Limb (tissue), 2 donors: ENCODE results near the gene BIVM.

Source experiments
- DNase-seq, 2 donors: peaks; one replicate each; pipeline ENCODE4 v3.0.0-alpha.2; 2016; ENCODE audit errors: extremely low spot score in 2 of 2

BIVM gene

DNA sequence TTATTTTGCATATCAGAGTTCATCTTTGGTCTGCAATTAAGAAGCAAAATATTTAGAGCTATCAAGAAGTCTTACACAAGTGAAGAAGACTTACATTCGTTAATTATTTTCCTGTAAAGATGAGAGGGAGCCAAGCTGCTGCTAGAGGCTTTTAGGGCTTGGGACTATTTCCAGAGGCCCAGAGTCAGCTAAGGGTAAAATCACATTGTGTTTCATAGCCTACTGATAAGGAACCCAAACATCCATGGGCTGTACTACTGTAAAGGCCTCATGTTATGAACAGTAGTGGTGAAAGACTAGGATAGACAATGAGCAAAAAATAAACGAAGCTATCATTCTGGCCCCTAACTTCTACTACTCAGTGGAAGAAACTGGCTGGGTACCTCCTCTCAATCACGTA is 14.4 kb upstream of the BIVM start:
- no peak for DNase-seq

DNA sequence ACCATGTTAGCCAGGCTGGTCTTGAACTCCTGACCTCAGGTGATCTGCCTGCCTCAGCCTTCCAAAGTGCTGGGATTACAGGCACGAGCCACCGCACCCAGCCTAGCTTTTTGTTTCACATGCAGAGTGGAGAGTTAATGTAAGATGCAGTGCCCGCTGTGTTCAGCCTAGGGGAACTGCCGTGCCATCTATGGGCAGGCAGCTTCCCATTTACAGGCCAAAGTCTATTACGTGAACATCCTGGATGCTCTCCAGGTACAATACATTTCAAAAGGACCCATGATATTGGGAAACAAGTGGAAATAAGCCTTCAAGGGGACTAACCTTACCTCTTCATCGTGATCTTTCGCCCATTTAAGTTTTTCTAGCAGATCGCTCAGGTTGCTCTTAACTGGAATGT is 10.2 kb upstream of the BIVM start:
- DNase-seq: no peak

- DNase-seq: no peak
Observed at GRCh38 chr13:102792396-102792795, 6.5 kb upstream of the BIVM start.

DNA sequence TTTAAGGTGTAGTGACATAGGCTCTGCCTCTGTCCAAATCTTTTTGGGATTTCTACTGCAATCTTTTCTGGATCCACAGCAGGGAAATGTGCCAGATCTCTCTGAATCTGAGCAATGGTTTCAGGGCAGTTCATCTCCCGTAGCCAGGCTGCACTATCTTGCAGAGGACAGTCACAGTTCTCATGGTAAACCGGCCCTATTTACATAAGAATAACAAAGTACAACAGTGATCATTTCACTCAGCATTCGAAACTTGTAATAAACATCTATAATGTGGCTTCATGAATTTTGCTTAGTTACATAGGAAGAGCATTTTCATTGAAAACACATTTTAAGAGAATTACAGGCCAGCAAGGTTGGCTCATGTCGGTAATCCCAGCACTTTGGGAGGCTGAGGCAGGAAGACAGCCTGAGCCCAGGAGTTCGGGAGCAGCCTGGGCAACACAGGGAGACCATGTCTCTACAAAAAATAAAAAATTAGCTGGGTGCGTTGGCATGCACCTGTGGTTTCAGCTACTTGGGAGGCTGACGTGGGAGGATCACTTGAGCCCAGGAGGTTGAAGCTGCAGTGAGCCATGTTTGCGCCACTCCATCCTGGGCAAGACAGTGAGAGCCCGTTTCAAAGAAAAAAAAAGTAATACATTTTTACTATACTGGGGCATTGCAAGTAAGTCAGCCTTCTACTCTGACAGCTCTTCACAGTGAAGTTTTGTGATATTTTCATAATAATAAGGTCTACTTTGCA is 5.1 kb upstream of the BIVM start:
- no peak for DNase-seq

DNA sequence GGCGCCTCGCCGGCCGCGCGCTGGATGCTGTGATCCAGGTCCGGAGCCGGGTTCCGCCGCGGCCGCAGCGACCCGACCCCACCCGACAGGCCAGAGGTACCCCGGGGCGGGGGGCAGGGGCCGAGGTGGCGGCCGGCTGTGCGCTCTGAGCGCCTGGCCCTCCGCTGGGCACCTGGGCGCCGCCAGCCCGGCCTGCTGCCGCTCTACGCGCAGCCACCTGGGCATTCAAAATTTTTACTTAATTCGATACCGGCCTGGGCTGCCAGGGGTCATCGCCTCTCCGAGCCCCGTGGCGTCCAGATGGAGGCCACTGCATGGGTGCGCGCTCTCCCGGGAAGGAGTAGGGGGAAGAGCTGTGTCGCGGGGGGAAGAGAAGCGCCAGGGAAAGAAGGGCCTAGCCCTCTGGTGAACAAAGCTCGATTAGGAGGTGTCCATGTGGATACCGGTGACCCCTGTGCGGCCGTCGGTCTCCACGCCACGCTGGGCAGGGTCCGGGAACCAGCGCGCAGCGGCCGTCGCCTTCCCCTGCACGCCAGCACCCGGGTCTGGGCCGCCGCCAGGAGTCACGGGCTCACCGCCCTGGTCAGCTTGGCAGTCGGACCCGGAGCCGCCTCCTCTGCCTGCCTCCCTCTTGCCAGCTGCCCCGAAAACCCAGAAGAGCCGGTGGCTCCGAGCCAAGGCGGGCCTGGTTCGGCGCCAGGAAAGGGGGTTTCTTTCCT is 666 bp downstream of the BIVM start:
- DNase-seq: peak in 1 of 2 donors; percentile 7

DNA sequence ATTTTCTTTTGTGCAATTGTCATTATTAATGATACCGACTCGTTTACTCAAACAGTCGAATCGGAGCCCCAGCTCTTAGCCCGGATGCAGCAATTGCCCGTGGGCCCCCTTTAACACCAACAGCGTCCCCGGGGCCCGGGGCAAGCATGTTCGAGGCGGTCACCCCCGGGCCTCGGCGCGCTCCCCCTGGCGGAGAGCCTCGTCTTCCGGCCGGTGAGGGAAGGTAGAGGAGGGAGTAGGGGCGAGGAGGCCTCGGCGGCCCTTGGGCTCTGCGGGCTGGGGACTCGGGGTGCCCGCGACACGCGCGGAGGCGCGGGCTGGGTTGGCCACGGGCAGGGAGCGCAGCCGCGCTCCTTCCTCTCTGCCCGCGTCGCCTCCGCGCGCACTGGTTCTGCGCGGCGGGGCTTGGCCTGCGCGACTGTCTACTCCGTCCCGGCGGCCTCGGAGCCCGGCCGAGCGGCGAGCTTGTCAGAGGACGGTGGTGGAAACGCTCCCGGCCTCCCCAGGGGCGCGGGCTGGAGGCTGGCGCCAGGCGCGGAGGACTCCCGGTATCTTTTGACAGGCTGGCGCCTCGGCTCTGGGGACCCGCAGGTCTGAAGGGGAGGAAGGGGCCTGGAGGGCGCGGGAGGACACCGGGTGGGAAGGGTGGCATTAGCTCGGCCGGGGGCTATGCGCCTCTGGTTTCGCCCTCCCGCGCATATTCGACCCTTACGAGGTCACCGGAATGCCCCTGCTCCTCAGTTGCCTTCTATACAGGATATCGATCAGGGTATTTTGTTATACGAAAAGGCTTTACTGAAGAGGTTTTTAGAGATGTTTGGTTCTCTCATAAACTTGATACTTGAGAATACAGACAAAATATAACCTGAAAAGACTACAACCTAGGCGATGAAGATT is 1.5 kb downstream of the BIVM start:
- DNase-seq: peak; percentile 70 to 91

- no peak for DNase-seq
Observed at GRCh38 chr13:102805680-102806079, 6.8 kb downstream of the BIVM start.

DNA sequence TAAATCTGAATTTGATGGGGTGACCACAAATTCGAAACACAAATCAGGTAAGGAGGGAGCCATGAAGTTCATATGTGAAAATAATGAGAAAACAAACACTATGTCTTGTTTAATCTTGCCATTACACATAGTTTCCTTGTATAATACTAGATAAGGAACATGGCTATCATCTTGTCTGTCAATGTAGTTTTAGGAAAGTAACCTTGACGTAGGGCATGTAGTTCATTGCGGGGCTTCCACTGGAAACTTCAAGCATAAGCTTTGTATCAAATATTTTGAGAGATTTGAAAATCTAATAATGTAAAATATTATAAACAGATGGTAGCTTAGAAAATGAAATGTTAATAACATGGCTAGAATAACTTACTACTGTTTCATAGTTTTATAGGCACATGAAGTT is 8.8 kb downstream of the BIVM start:
- DNase-seq: no peak

DNA sequence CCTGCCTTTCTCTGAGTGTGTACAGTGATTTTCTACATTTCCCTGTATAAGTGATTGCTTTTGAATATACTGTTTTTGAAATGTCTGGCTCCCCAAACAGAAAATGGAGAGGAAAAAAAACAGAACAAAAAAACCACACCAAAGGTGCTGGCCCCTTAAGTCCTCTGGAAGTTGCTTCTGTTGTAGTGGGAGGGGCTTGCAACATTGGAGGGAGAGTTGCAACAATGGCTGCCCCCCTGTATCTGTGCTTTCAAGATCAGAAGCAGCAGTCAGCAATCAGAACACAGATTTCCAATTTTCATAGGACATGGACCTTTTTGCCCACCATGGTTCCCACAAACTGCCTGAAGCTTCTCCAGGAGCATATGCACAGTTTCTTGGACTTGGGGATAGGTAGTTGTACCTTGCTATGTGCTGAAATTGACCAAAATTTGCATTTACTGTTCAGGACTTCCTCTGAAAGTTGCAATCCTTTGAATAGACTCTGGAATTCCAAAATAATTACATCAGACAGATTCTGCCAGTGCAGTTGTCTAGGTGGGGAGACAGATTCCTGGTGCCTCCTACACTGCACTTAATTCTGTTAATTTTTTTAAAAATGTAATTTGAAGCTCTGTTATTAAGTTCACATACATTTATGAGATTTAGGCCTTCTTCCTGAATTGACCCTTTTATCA is 13.8 kb downstream of the BIVM start:
- no peak for DNase-seq

- no peak for DNase-seq
Observed at GRCh38 chr13:102814025-102814607, 15.2 kb downstream of the BIVM start.

DNA sequence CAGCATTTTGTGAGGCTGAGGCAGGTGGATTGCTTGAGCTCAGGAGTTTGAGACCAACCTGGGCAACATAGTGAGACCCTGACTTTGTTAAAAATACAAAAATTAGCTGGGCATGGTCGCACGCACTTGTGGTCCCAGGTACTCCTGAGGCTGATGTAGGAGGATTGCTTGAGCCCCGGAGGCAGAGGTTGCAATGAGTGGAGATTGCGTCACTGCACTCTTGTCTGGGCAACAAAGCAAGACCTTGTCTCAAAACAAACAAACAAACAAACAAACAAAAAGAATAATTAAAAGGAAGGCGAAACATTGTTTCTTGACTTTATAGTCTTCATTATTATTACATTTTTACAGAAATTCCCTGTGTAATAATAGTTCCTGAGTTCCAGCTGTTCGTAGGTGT is 15.9 kb downstream of the BIVM start:
- DNase-seq: no peak

GRCh38 chr13:102815788-102816187 is 16.9 kb downstream of the BIVM start:
- DNase-seq: no peak

GRCh38 chr13:102816708-102817107 is 17.8 kb downstream of the BIVM start:
- DNase-seq: no peak

DNA sequence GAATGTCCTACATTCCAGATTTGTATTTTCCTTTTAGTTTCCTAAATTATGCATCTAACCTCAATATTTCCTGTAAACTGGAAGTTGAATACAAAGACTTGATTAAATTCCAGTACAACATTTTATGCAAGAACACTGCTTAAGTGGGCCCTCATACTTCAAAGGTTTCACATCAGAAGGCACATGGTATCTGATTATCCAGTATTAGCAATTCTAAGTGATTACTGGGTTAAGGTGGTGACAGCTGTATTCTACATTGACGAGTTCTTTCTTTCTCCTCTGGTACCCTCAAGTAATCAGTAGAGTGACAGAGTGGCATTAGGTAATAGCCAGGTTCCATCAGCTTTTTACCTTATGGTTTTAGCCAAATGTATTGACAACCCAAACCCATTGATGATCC is 18.3 kb downstream of the BIVM start:
- no peak for DNase-seq

DNA sequence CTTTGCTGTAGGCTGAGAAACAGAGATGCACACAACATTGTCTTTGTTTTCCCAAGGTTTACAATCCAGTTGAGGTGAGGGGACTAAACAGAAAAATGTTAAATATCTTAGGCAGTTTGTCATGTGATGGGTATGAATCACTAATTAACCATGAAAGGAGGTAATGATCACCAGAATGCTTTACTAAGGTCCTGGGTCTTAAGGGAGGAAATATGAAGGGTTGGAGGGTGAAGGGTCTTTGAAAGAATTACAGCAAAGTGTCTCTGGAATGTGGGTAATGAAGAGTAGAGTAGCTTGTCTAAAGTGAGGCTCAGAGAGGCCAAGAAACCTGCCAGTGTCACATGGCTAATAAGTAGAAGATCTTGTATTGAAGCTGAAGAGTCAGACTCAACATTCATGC is 19.0 kb downstream of the BIVM start:
- DNase-seq: no peak

GRCh38 chr13:102825400-102825799 is 26.5 kb downstream of the BIVM start:
- no peak for DNase-seq

DNA sequence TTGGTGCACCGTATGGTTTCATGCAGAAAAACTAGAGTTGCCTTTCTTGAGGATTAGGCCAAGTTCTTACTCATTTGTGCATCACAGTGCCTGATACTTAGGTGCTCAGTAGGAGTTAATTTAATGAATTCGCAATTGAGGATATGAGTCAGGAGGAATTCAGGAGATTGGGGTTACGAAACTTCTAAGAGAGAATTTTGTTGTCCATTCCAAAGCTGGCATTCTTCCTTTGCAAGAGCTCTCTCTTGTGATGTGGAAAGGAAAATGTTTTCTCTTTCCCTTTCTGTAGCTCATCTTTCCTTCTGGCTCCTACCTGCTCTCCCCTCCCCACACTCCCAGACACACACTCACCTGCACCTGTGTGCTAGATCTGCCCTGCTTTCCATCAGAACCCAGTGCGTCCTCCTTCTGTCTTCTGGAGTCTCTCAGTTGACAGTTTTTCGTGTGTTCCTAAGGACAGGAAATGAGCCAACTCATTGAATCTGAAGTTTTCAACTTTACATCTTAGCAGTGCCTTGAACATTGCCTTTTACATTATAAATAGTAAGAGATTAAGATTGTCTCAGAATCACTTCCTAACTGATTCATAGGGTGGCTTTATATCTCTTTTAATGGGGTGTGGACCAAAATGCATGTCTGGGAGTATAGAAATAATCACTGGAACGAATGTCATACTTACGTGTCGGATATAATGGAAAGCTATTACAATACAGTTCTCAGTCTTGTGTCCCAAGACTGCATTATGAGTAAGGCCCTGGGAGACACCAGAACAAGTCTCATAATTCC is 27.2 kb downstream of the BIVM start:
- no peak for DNase-seq

DNA sequence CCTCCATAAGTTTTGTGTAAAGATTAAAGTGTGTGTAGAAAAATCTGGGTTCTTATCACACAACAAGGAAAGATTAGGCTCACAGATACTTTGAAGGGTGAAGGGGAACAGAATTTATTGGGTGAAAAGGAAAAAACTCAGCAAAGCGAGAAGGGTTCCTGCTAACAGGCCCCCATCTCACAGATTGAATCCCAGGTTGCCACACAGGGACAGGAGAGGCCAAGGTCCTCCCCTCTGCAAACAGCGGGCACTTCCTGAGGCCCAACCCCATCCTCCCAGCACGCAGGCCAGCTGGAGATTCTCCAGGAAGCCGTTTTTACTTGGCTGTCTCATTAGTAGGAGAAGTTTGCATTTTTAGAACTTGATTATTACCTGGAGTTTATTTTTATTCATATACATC is 31.7 kb downstream of the BIVM start:
- DNase-seq: no peak

- no peak for DNase-seq
Observed at GRCh38 chr13:102836471-102836870, 37.6 kb downstream of the BIVM start.

DNA sequence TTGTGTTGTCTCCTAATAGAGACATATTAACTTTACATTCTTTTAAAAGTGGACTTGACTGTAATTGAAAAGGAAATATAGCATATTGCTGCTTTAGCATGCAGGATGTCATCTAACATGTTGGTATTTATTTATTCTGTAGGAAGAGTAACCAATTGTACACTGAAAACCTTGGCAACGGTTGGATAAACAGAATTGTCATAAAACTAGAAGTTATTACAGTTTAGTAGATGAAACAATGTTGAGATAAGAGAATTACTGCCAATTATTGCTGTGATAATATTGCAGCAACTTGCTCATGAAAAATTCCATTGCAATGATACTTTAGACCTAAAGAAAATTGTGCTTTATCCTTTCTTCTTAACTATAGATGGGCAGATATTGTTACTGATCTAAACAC is 39.4 kb downstream of the BIVM start:
- DNase-seq: no peak
